Nephron (organoid): ENCODE data around the gene CAMKK1.

Source experiments
- H3K27ac Mint-ChIP-seq, 3 experiments: 2 replicates each; pipeline ENCODE4 v1.8.0; 2020; ENCODE audit warnings: mixed read lengths in 3 of 3, mild to moderate bottlenecking in 2 of 3, moderate library complexity in 1 of 3
- H3K27me3 Mint-ChIP-seq: 2 replicates; pipeline ENCODE4 v1.8.0; 2021; ENCODE audit warnings: low read depth, mild to moderate bottlenecking, moderate library complexity, mixed read lengths
- H3K36me3 Mint-ChIP-seq: 2 replicates; pipeline ENCODE4 v1.8.0; 2020; ENCODE audit warnings: low read depth, mixed read lengths
- H3K4me1 Mint-ChIP-seq: 2 replicates; pipeline ENCODE4 v1.8.0; 2020; ENCODE audit warnings: mixed read lengths
- H3K4me3 Mint-ChIP-seq, 3 experiments: 2 replicates each; pipeline ENCODE4 v1.8.0; 2020; ENCODE audit warnings: mild to moderate bottlenecking in 3 of 3, mixed read lengths in 3 of 3, moderate library complexity in 2 of 3
- H3K9me3 Mint-ChIP-seq: 2 replicates; pipeline ENCODE4 v1.8.0; 2020; ENCODE audit warnings: mixed read lengths
- CTCF ChIP-seq, 3 experiments: fragments of 200-600 bp; sonication (generic); IDR thresholded peaks; one replicate each; pipeline ENCODE4 v1.5.0; 2021; ENCODE audit warnings: antibody characterized with exemption in 3 of 3; ENCODE audit not compliant: unreplicated experiment in 3 of 3

The CAMKK1 gene

GRCh38 chr17:3892095-3892998 is 506 bp downstream of the CAMKK1 start:
- peaks cover 65% of the 10 kb centered on the region for H3K4me1 Mint-ChIP-seq
- no peaks in the 10 kb centered on the region for H3K36me3 Mint-ChIP-seq

GRCh38 chr17:3891626-3892094 is 1.2 kb downstream of the CAMKK1 start:
- no peaks in the 10 kb centered on the region for H3K36me3 Mint-ChIP-seq
- peaks cover 7% of the 10 kb centered on the region for H3K27me3 Mint-ChIP-seq
- H3K9me3 Mint-ChIP-seq = no peaks in the 10 kb centered on the region
- H3K4me3 Mint-ChIP-seq = peak overlapping the region; percentile 74 to 82 (median 75)
- peak overlapping the region; percentile 1 to 37 (median 2) for H3K27ac Mint-ChIP-seq
- H3K4me1 Mint-ChIP-seq = peaks cover 64% of the 10 kb centered on the region
- TF ChIP-seq CTCF (IDR thresholded peaks at IDR 0.05; ENCODE audit: unreplicated experiment in 3 of 3) = no peak

More at GRCh38 chr17:3892095-3892998, 506 bp downstream of the CAMKK1 start:
- Mint-ChIP-seq H3K27ac (peak overlapping the region in 1 of 3 experiments; percentile 2), H3K9me3 (no peaks in the 10 kb centered on the region), H3K4me3 (peak overlapping the region; percentile 74 to 82 (median 75)), H3K27me3 (peaks cover 7% of the 10 kb centered on the region)
- no peak for TF ChIP-seq CTCF (IDR thresholded peaks at IDR 0.05; ENCODE audit: unreplicated experiment in 3 of 3)

GRCh38 chr17:3890878-3891219 is 2.0 kb downstream of the CAMKK1 start:
- H3K27ac Mint-ChIP-seq = peak overlapping the region; percentile 19 to 47 (median 37)
- no peaks in the 10 kb centered on the region for H3K9me3 Mint-ChIP-seq
- no peaks in the 10 kb centered on the region for H3K36me3 Mint-ChIP-seq
- TF ChIP-seq CTCF (IDR thresholded peaks at IDR 0.05; ENCODE audit: unreplicated experiment in 3 of 3) = no peak
- peak overlapping the region; percentile 74 to 82 (median 75) for H3K4me3 Mint-ChIP-seq
- peaks cover 7% of the 10 kb centered on the region for H3K27me3 Mint-ChIP-seq
- peaks cover 57% of the 10 kb centered on the region for H3K4me1 Mint-ChIP-seq

- H3K4me1 Mint-ChIP-seq = peaks cover 57% of the 10 kb centered on the region
- peaks cover 7% of the 10 kb centered on the region for H3K27me3 Mint-ChIP-seq
- peak overlapping the region; percentile 19 to 47 (median 41) for H3K27ac Mint-ChIP-seq
- no peaks in the 10 kb centered on the region for H3K9me3 Mint-ChIP-seq
- peak overlapping the region; percentile 74 to 82 (median 75) for H3K4me3 Mint-ChIP-seq
- no peak for TF ChIP-seq CTCF (IDR thresholded peaks at IDR 0.05; ENCODE audit: unreplicated experiment in 3 of 3)
- H3K36me3 Mint-ChIP-seq = no peaks in the 10 kb centered on the region
Observed at GRCh38 chr17:3890082-3890877, 2.6 kb downstream of the CAMKK1 start.

- peaks cover 7% of the 10 kb centered on the region for H3K27me3 Mint-ChIP-seq
- H3K4me1 Mint-ChIP-seq = peaks cover 49% of the 10 kb centered on the region
- H3K9me3 Mint-ChIP-seq = no peaks in the 10 kb centered on the region
- no peak for TF ChIP-seq CTCF (IDR thresholded peaks at IDR 0.05; ENCODE audit: unreplicated experiment in 3 of 3)
- H3K27ac Mint-ChIP-seq = peak overlapping the region in 2 of 3 experiments; percentile 29 to 47
- H3K4me3 Mint-ChIP-seq = peak overlapping the region; percentile 44 to 58 (median 53)
- H3K36me3 Mint-ChIP-seq = no peaks in the 10 kb centered on the region
Observed at GRCh38 chr17:3889325-3890012, 3.4 kb downstream of the CAMKK1 start.
